Astrocyte (in vitro differentiated cells and primary cell): ENCODE data around the gene HLA-F. TPM values are rescaled to one million over a fixed set of nuclear protein-coding genes. Genes with fewer than 3 reads are reported as not detected.

Source experiments
- DNase-seq: peaks from one replicate; pipeline ENCODE4 v3.0.0-alpha.2; 2010; ENCODE audit warnings: low read depth
- FAIRE-seq: peaks from 2 replicates; lab custom pipeline; 2011; peaks lifted over from hg19 to GRCh38; lab: Jason Lieb, UNC
- H2AFZ ChIP-seq: 2 replicates; pipeline ENCODE4 v1.6.0; 2012; ENCODE audit warnings: low read depth, low read length, inconsistent platforms
- H3K27ac ChIP-seq: 2 replicates; pipeline ENCODE4 v1.5.1; 2011; ENCODE audit warnings: low read depth, low read length, inconsistent platforms
- H3K27me3 ChIP-seq: 2 replicates; pipeline ENCODE4 v1.6.0; 2011; ENCODE audit warnings: low read length, inconsistent platforms; ENCODE audit not compliant: insufficient read depth
- H3K36me3 ChIP-seq: 2 replicates; pipeline ENCODE4 v1.5.1; 2011; ENCODE audit warnings: low read length, inconsistent platforms; ENCODE audit not compliant: insufficient read depth
- H3K4me1 ChIP-seq: 2 replicates; pipeline ENCODE4 v1.5.1; 2011; ENCODE audit warnings: low read length, inconsistent platforms; ENCODE audit not compliant: insufficient read depth
- H3K4me2 ChIP-seq: 2 replicates; pipeline ENCODE4 v1.6.0; 2012; ENCODE audit warnings: low read length, inconsistent platforms
- H3K4me3 ChIP-seq: 2 replicates; pipeline ENCODE4 v1.5.1; 2011; ENCODE audit warnings: low read depth, mild to moderate bottlenecking, low read length, inconsistent platforms; ENCODE audit not compliant: insufficient read depth
- H3K79me2 ChIP-seq: 2 replicates; pipeline ENCODE4 v1.6.0; 2012; ENCODE audit warnings: mild to moderate bottlenecking, low read length, inconsistent platforms; ENCODE audit not compliant: insufficient read depth
- H3K9ac ChIP-seq: 2 replicates; pipeline ENCODE4 v1.6.0; 2012; ENCODE audit warnings: mild to moderate bottlenecking, low read length, inconsistent platforms
- H3K9me3 ChIP-seq: 2 replicates; pipeline ENCODE4 v1.5.1; 2012; ENCODE audit warnings: low read depth, mild to moderate bottlenecking, low read length, inconsistent platforms; ENCODE audit not compliant: insufficient read depth
- H4K20me1 ChIP-seq: 2 replicates; pipeline ENCODE4 v1.6.0; 2012; ENCODE audit warnings: low read length, inconsistent platforms; ENCODE audit not compliant: insufficient read depth
- H3K27ac Mint-ChIP-seq: one replicate; pipeline ENCODE4 v1.8.0; 2021; ENCODE audit warnings: mild to moderate bottlenecking, mixed read lengths; ENCODE audit not compliant: unreplicated experiment
- H3K27me3 Mint-ChIP-seq: one replicate; pipeline ENCODE4 v1.8.0; 2021; ENCODE audit warnings: low read depth, mixed read lengths; ENCODE audit not compliant: unreplicated experiment
- H3K36me3 Mint-ChIP-seq: one replicate; pipeline ENCODE4 v1.8.0; 2021; ENCODE audit warnings: low read depth, mixed read lengths; ENCODE audit not compliant: unreplicated experiment
- H3K4me1 Mint-ChIP-seq: one replicate; pipeline ENCODE4 v1.8.0; 2021; ENCODE audit warnings: low read depth, mixed read lengths; ENCODE audit not compliant: unreplicated experiment
- H3K4me3 Mint-ChIP-seq: one replicate; pipeline ENCODE4 v1.8.0; 2021; ENCODE audit warnings: mild to moderate bottlenecking, moderate library complexity, mixed read lengths; ENCODE audit not compliant: unreplicated experiment
- H3K9me3 Mint-ChIP-seq: one replicate; pipeline ENCODE4 v1.8.0; 2021; ENCODE audit warnings: mild to moderate bottlenecking, mixed read lengths; ENCODE audit not compliant: unreplicated experiment
- EZH2 ChIP-seq: IDR thresholded peaks from 2 replicates; pipeline ENCODE4 v1.6.1; 2012; ENCODE audit warnings: mild to moderate bottlenecking, low read length, inconsistent platforms; ENCODE audit not compliant: insufficient read depth
- total RNA-seq: library from RNA; stranded (reverse); gene quantifications from 2 replicates; pipeline ENCODE4 v1.2.1, GENCODE V29; 2021
- TF ChIP-seq, protein P1 (sequence below): IDR thresholded peaks from 2 replicates; pipeline ENCODE4 v1.5.1; 2011; ENCODE audit warnings: low read depth, mild to moderate bottlenecking, inconsistent platforms, low read length, moderate library complexity; ENCODE audit not compliant: insufficient read depth

The HLA-F gene
- total RNA-seq, 1 donor from 2014 or later, result 7.4 TPM

- FAIRE-seq (no peak), DNase-seq (no peak)
- no peaks in the 10 kb centered on the region for H3K9me3 ChIP-seq
- no peak overlapping the region for H2AFZ ChIP-seq
- no peaks in the 10 kb centered on the region for H4K20me1 ChIP-seq
- no peak overlapping the region for H3K27ac ChIP-seq
- H3K4me3 ChIP-seq, result no peak overlapping the region
- no peak overlapping the region for H3K27ac Mint-ChIP-seq
- TF ChIP-seq, protein P1, sequence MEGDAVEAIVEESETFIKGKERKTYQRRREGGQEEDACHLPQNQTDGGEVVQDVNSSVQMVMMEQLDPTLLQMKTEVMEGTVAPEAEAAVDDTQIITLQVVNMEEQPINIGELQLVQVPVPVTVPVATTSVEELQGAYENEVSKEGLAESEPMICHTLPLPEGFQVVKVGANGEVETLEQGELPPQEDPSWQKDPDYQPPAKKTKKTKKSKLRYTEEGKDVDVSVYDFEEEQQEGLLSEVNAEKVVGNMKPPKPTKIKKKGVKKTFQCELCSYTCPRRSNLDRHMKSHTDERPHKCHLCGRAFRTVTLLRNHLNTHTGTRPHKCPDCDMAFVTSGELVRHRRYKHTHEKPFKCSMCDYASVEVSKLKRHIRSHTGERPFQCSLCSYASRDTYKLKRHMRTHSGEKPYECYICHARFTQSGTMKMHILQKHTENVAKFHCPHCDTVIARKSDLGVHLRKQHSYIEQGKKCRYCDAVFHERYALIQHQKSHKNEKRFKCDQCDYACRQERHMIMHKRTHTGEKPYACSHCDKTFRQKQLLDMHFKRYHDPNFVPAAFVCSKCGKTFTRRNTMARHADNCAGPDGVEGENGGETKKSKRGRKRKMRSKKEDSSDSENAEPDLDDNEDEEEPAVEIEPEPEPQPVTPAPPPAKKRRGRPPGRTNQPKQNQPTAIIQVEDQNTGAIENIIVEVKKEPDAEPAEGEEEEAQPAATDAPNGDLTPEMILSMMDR, result no peak
- no peak for TF ChIP-seq EZH2
- no peaks in the 10 kb centered on the region for H3K9me3 Mint-ChIP-seq
- H3K36me3 ChIP-seq, result no peaks in the 10 kb centered on the region
- no peak overlapping the region for H3K4me2 ChIP-seq
- no peaks in the 10 kb centered on the region for H3K4me1 ChIP-seq
- H3K4me1 Mint-ChIP-seq, result peaks cover 16% of the 10 kb centered on the region
- no peaks in the 10 kb centered on the region for H3K27me3 Mint-ChIP-seq
- H3K9ac ChIP-seq, result no peak overlapping the region
- no peak overlapping the region for H3K4me3 Mint-ChIP-seq
- H3K36me3 Mint-ChIP-seq, result no peaks in the 10 kb centered on the region
- no peaks in the 10 kb centered on the region for H3K27me3 ChIP-seq
- H3K79me2 ChIP-seq, result no peaks in the 10 kb centered on the region
Measured at GRCh38 chr6:29680416-29680815, 42.8 kb upstream of the HLA-F start.

DNA sequence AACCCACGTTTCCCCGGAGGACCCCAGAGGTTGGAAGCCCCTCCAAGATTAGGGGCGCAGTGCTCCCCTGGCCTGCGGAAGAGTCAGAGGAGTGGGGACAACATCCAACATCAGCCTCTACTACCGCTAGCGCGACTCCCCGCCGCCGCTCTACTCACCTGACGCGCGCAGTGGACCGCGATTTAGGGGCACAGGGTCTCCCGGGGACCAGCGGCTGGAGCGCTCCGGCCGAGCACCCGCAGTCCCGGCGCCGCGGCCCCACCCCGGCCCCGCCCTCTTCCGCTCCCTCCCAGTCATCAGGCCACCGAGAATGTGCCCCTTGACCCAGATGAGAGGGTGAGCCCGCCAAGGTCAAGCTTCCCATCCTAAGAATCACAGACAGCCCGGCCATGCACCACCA, 42.3 kb upstream of the HLA-F start, which contains the start of gene ZFP57:
Gene ZFP57, minus strand, starts transcription at position 249 of the 400 bp plus-strand sequence. CDS start 4,149 bp downstream, outside the sequence.
- no peaks in the 10 kb centered on the region for H3K9me3 ChIP-seq
- H3K27me3 ChIP-seq, result no peaks in the 10 kb centered on the region
- H3K4me3 ChIP-seq, result no peak within 1 kb of the TSS
- TF ChIP-seq EZH2, result no peak
- TF ChIP-seq, protein P1, result no peak
- DNase-seq (no peak), FAIRE-seq (no peak)
- Mint-ChIP-seq H3K9me3 (no peaks in the 10 kb centered on the region), H3K4me1 (peaks cover 16% of the 10 kb centered on the region), H3K4me3 (no peak within 1 kb of the TSS), H3K27ac (no peak within 1 kb of the TSS), H3K36me3 (no peaks in the 10 kb centered on the region), H3K27me3 (no peaks in the 10 kb centered on the region)
- no peaks in the 10 kb centered on the region for H3K36me3 ChIP-seq
- no peaks in the 10 kb centered on the region for H4K20me1 ChIP-seq
- H3K79me2 ChIP-seq, result no peaks in the 10 kb centered on the region
- no peaks in the 10 kb centered on the region for H3K4me1 ChIP-seq
- no peak within 1 kb of the TSS for H3K4me2 ChIP-seq
- no peak within 1 kb of the TSS for H3K9ac ChIP-seq
- no peak within 1 kb of the TSS for H3K27ac ChIP-seq
- H2AFZ ChIP-seq, result no peak within 1 kb of the TSS

GRCh38 chr6:29681811-29682210, 41.4 kb upstream of the HLA-F start:
- Mint-ChIP-seq H3K27ac (no peak overlapping the region), H3K9me3 (no peaks in the 10 kb centered on the region), H3K4me1 (peaks cover 13% of the 10 kb centered on the region), H3K4me3 (no peak overlapping the region), H3K36me3 (no peaks in the 10 kb centered on the region), H3K27me3 (no peaks in the 10 kb centered on the region)
- Histone ChIP-seq H4K20me1 (no peaks in the 10 kb centered on the region), H3K9ac (no peak overlapping the region), H3K79me2 (no peaks in the 10 kb centered on the region), H2AFZ (no peak overlapping the region), H3K4me3 (no peak overlapping the region), H3K27ac (no peak overlapping the region), H3K4me1 (no peaks in the 10 kb centered on the region), H3K27me3 (no peaks in the 10 kb centered on the region), H3K9me3 (no peaks in the 10 kb centered on the region), H3K4me2 (no peak overlapping the region), H3K36me3 (no peaks in the 10 kb centered on the region)
- FAIRE-seq (no peak), DNase-seq (no peak)
- TF ChIP-seq EZH2, result no peak
- TF ChIP-seq, protein P1, result no peak
